HepG2 (cell line): ENCODE results near the gene PARG.
"Not testable (repeated sequence)": the region's sequence is repeated elsewhere in the genome, so short reads cannot be mapped to it uniquely, and the experiment has no call there.

Source experiments
- MXD4 ChIP-seq: IDR thresholded peaks from 2 replicates; pipeline ENCODE4 v1.6.1; 2016; ENCODE audit warnings: mild to moderate bottlenecking, missing biosample characterization, missing genetic modification reagents
- NR2F6 ChIP-seq, 2 experiments: IDR thresholded peaks; 2 replicates each; pipeline ENCODE4 v1.6.1; 2016; ENCODE audit warnings: antibody characterized with exemption in 1 of 2, mild to moderate bottlenecking in 1 of 2
- POLR2AphosphoS5 ChIP-seq: IDR thresholded peaks from 2 replicates; pipeline ENCODE4 v1.6.1; 2012; ENCODE audit warnings: low read depth, low read length
- SIN3A ChIP-seq: IDR thresholded peaks from 2 replicates; pipeline ENCODE4 v1.6.1; 2011; ENCODE audit warnings: low read depth, mild to moderate bottlenecking, control low read depth, low read length, borderline replicate concordance
- TAF1 ChIP-seq: sonication (generic); formaldehyde crosslinking; IDR thresholded peaks from 2 replicates; pipeline ENCODE4 v1.4.0; 2020; ENCODE audit warnings: missing genetic modification reagents
- TSC22D2 ChIP-seq: sonication (generic); formaldehyde crosslinking; IDR thresholded peaks from 2 replicates; pipeline ENCODE4 v1.5.1; 2020; ENCODE audit warnings: missing genetic modification reagents, mild to moderate bottlenecking, borderline replicate concordance
- ZBTB3 ChIP-seq: sonication (generic); formaldehyde crosslinking; IDR thresholded peaks from 2 replicates; pipeline ENCODE4 v1.4.0; 2020; ENCODE audit warnings: low read depth, mild to moderate bottlenecking, moderate library complexity, missing genetic modification reagents, borderline replicate concordance
- TF ChIP-seq, protein P1 (sequence below): sonication (generic); formaldehyde crosslinking; IDR thresholded peaks from 2 replicates; pipeline ENCODE4 v1.4.0; 2020; ENCODE audit warnings: missing genetic modification reagents
- TF ChIP-seq, protein P2 (sequence below): IDR thresholded peaks from 2 replicates; pipeline ENCODE4 v1.6.1; 2016
- TF ChIP-seq, protein P3 (sequence below): sonication (generic); formaldehyde crosslinking; IDR thresholded peaks from 2 replicates; pipeline ENCODE4 v1.4.0; 2020; ENCODE audit warnings: mild to moderate bottlenecking, missing genetic modification reagents
- TF ChIP-seq, protein P4 (sequence below): sonication (generic); formaldehyde crosslinking; IDR thresholded peaks from 2 replicates; pipeline ENCODE4 v1.4.0; 2020; ENCODE audit warnings: low read depth, missing genetic modification reagents

DNA sequence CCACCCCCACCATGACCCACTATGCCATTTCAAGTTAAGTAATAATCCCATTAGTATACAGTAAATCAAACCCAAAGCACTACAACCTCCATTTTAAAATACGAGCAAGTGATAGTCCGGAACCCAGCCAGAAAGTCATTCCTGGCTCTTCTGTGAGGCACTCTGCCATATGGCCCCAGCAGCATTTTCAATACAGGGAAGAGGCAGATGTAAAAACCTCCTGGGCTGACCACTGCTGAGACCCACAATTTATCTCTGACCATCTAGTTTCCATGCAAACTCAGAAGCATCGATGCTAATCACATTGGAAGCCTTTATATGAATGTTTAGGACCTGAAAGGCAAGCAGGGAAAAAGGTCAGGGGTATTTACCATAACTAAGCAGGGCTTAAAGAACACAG is 69.1 kb downstream of the PARG start:
- TF ChIP-seq, protein P1, sequence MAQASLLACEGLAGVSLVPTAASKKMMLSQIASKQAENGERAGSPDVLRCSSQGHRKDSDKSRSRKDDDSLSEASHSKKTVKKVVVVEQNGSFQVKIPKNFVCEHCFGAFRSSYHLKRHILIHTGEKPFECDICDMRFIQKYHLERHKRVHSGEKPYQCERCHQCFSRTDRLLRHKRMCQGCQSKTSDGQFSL (CRISPR knock-in tag) = not testable (repeated sequence)
- TF ChIP-seq, protein P2, sequence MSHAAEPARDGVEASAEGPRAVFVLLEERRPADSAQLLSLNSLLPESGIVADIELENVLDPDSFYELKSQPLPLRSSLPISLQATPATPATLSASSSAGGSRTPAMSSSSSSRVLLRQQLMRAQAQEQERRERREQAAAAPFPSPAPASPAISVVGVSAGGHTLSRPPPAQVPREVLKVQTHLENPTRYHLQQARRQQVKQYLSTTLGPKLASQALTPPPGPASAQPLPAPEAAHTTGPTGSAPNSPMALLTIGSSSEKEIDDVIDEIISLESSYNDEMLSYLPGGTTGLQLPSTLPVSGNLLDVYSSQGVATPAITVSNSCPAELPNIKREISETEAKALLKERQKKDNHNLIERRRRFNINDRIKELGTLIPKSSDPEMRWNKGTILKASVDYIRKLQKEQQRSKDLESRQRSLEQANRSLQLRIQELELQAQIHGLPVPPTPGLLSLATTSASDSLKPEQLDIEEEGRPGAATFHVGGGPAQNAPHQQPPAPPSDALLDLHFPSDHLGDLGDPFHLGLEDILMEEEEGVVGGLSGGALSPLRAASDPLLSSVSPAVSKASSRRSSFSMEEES (CRISPR knock-in tag) = not testable (repeated sequence)
- TF ChIP-seq SIN3A; POLR2AphosphoS5; NR2F6 (IDR thresholded peaks at IDR 0.05); NR2F6 (CRISPR knock-in tag; IDR thresholded peaks at IDR 0.05); TAF1; MXD4 (CRISPR knock-in tag); TSC22D2 (CRISPR knock-in tag); ZBTB3 (CRISPR knock-in tag): not testable (repeated sequence)
- TF ChIP-seq, protein P3, sequence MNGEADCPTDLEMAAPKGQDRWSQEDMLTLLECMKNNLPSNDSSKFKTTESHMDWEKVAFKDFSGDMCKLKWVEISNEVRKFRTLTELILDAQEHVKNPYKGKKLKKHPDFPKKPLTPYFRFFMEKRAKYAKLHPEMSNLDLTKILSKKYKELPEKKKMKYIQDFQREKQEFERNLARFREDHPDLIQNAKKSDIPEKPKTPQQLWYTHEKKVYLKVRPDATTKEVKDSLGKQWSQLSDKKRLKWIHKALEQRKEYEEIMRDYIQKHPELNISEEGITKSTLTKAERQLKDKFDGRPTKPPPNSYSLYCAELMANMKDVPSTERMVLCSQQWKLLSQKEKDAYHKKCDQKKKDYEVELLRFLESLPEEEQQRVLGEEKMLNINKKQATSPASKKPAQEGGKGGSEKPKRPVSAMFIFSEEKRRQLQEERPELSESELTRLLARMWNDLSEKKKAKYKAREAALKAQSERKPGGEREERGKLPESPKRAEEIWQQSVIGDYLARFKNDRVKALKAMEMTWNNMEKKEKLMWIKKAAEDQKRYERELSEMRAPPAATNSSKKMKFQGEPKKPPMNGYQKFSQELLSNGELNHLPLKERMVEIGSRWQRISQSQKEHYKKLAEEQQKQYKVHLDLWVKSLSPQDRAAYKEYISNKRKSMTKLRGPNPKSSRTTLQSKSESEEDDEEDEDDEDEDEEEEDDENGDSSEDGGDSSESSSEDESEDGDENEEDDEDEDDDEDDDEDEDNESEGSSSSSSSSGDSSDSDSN (CRISPR knock-in tag) = not testable (repeated sequence)
- TF ChIP-seq, protein P4, sequence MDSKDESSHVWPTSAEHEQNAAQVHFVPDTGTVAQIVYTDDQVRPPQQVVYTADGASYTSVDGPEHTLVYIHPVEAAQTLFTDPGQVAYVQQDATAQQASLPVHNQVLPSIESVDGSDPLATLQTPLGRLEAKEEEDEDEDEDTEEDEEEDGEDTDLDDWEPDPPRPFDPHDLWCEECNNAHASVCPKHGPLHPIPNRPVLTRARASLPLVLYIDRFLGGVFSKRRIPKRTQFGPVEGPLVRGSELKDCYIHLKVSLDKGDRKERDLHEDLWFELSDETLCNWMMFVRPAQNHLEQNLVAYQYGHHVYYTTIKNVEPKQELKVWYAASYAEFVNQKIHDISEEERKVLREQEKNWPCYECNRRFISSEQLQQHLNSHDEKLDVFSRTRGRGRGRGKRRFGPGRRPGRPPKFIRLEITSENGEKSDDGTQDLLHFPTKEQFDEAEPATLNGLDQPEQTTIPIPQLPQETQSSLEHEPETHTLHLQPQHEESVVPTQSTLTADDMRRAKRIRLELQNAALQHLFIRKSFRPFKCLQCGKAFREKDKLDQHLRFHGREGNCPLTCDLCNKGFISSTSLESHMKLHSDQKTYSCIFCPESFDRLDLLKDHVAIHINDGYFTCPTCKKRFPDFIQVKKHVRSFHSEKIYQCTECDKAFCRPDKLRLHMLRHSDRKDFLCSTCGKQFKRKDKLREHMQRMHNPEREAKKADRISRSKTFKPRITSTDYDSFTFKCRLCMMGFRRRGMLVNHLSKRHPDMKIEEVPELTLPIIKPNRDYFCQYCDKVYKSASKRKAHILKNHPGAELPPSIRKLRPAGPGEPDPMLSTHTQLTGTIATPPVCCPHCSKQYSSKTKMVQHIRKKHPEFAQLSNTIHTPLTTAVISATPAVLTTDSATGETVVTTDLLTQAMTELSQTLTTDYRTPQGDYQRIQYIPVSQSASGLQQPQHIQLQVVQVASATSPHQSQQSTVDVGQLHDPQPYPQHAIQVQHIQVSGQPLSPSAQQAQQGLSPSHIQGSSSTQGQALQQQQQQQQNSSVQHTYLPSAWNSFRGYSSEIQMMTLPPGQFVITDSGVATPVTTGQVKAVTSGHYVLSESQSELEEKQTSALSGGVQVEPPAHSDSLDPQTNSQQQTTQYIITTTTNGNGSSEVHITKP (CRISPR knock-in tag) = not testable (repeated sequence)
